ENCODE data around the gene HIF1A.

HIF1A gene

DNA sequence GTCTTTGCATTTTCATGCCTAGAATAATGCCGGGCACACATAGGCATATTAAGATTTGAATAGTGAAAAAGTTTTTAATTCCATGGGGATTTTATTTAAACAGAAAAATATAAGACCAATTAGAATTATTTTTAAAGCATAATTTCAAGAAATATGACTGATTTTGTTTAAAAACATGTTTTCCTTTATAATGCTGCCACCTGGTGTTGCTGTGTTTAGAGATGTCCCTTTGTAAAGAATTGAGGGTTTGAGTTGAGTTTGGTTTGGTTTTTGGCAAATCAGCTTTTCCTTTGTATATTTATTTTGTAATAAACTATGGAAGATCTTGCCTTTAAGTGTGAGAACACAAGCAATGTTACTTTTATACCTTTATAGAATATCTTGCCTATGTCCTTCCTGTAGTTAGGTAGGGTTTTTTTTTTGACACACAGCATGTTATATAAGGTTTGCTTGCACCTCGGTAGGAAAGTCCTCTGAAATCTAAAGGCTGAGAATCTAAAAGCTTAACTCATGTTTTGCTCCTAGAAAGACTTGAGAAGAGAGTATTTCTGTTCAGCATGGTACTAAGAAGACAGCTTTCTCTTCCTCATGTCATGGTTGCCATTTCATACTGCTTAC, 35.6 kb downstream of the HIF1A start:
- Histone ChIP-seq H3K9me3 (ENCODE audit: insufficient read depth, low read depth, low read length) (no peaks in the 10 kb centered on the region), H4K12ac (ENCODE audit: low read depth, low read length) (no peak overlapping the region), H3K79me2 (ENCODE audit: control insufficient read depth, insufficient read depth, low read length, poor library complexity) (no peaks in the 10 kb centered on the region), H2AFZ (ENCODE audit: insufficient read depth, low read length, poor library complexity) (no peak overlapping the region), H3K9ac (ENCODE audit: low read length) (no peak overlapping the region), H4K91ac (ENCODE audit: low read depth, low read length) (no peak overlapping the region), H3K4ac (ENCODE audit: low read depth, low read length) (no peak overlapping the region), H2BK120ac (ENCODE audit: insufficient read depth, low read length, poor library complexity) (no peak overlapping the region), H3K79me1 (ENCODE audit: low read length) (no peaks in the 10 kb centered on the region), H2BK5ac (ENCODE audit: low read depth, low read length, poor library complexity) (no peak overlapping the region), H3K36me3 (ENCODE audit: control insufficient read depth in 1 of 2, insufficient read depth in 2 of 2, low read length in 2 of 2) (peaks cover 16 to 27% of the 10 kb centered on the region in 2 experiments), H3K4me1 (ENCODE audit: control insufficient read depth in 1 of 2, insufficient read depth in 2 of 2, low read length in 2 of 2) (no peaks in the 10 kb centered on the region), H3K4me2 (ENCODE audit: low read length) (no peak overlapping the region), H3K27me3 (ENCODE audit: insufficient read depth, low read length) (no peaks in the 10 kb centered on the region), H2BK12ac (ENCODE audit: low read length) (no peak overlapping the region), H3K27ac (ENCODE audit: low read depth, low read length) (no peak overlapping the region), H3K14ac (ENCODE audit: low read length) (no peak overlapping the region), H4K8ac (ENCODE audit: low read depth, low read length) (no peak overlapping the region), H2AK5ac (ENCODE audit: low read length) (no peak overlapping the region), H3K18ac (ENCODE audit: low read length) (no peak overlapping the region), H3K4me3 (ENCODE audit: low read depth, low read length) (no peak overlapping the region), H3K23ac (ENCODE audit: low read length) (no peak overlapping the region)
- WGBS (ENCODE audit: extremely low coverage, insufficient coverage, insufficient read length), result no CpG with 5 or more reads among the region's 2 CpGs
- no peak for DNase-seq

DNA sequence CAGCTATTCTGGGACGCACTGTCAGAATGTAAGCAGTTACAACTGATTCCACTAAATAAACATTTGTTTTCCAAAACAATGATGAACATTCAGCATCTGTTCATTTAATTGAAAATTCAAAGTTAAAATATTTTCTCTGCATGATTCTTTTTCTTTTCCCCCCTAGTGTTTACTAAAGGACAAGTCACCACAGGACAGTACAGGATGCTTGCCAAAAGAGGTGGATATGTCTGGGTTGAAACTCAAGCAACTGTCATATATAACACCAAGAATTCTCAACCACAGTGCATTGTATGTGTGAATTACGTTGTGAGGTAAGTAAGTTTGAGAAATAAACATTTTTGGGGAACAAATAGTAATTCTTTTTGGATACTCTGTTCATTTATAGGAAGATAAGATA, 38.7 kb downstream of the HIF1A start:
- no peak overlapping the region for H4K91ac ChIP-seq (ENCODE audit: low read depth, low read length)
- no peak for DNase-seq
- no peak overlapping the region for H3K23ac ChIP-seq (ENCODE audit: low read length)
- no peaks in the 10 kb centered on the region for H3K27me3 ChIP-seq (ENCODE audit: insufficient read depth, low read length)
- no peak overlapping the region for H3K4me2 ChIP-seq (ENCODE audit: low read length)
- no peak overlapping the region for H3K9ac ChIP-seq (ENCODE audit: low read length)
- no peaks in the 10 kb centered on the region for H3K79me1 ChIP-seq (ENCODE audit: low read length)
- H3K4me3 ChIP-seq (ENCODE audit: low read depth, low read length), result no peak overlapping the region
- no peak overlapping the region for H3K14ac ChIP-seq (ENCODE audit: low read length)
- no peak overlapping the region for H3K4ac ChIP-seq (ENCODE audit: low read depth, low read length)
- WGBS (ENCODE audit: extremely low coverage, insufficient coverage, insufficient read length), result no CpG with 5 or more reads among the region's 2 CpGs
- no peak overlapping the region for H2BK12ac ChIP-seq (ENCODE audit: low read length)
- H3K27ac ChIP-seq (ENCODE audit: low read depth, low read length), result no peak overlapping the region
- H3K79me2 ChIP-seq (ENCODE audit: control insufficient read depth, insufficient read depth, low read length, poor library complexity), result no peaks in the 10 kb centered on the region
- H2BK120ac ChIP-seq (ENCODE audit: insufficient read depth, low read length, poor library complexity), result no peak overlapping the region
- peaks cover 19 to 34% of the 10 kb centered on the region in 2 experiments for H3K36me3 ChIP-seq (ENCODE audit: control insufficient read depth in 1 of 2, insufficient read depth in 2 of 2, low read length in 2 of 2)
- H3K18ac ChIP-seq (ENCODE audit: low read length), result no peak overlapping the region
- no peak overlapping the region for H4K12ac ChIP-seq (ENCODE audit: low read depth, low read length)
- no peak overlapping the region for H4K8ac ChIP-seq (ENCODE audit: low read depth, low read length)
- H2AK5ac ChIP-seq (ENCODE audit: low read length), result no peak overlapping the region
- no peak overlapping the region for H2BK5ac ChIP-seq (ENCODE audit: low read depth, low read length, poor library complexity)
- H2AFZ ChIP-seq (ENCODE audit: insufficient read depth, low read length, poor library complexity), result no peak overlapping the region
- no peaks in the 10 kb centered on the region for H3K9me3 ChIP-seq (ENCODE audit: insufficient read depth, low read depth, low read length)
- H3K4me1 ChIP-seq (ENCODE audit: control insufficient read depth in 1 of 2, insufficient read depth in 2 of 2, low read length in 2 of 2), result no peaks in the 10 kb centered on the region

DNA sequence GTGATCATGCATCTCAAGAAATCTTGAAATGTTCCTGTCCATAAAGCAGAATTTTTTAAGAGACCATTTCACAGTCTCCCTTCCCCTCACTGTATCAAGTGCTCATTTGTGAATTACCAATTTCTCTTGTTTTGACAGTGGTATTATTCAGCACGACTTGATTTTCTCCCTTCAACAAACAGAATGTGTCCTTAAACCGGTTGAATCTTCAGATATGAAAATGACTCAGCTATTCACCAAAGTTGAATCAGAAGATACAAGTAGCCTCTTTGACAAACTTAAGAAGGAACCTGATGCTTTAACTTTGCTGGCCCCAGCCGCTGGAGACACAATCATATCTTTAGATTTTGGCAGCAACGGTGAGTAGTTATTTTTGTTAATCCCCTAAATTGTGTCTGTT, 41.4 kb downstream of the HIF1A start:
- DNase-seq, result no peak
- Histone ChIP-seq H2BK5ac (ENCODE audit: low read depth, low read length, poor library complexity) (no peak overlapping the region), H3K9me3 (ENCODE audit: insufficient read depth, low read depth, low read length) (no peaks in the 10 kb centered on the region), H3K23ac (ENCODE audit: low read length) (no peak overlapping the region), H2AK5ac (ENCODE audit: low read length) (no peak overlapping the region), H3K18ac (ENCODE audit: low read length) (no peak overlapping the region), H3K4me2 (ENCODE audit: low read length) (no peak overlapping the region), H4K8ac (ENCODE audit: low read depth, low read length) (no peak overlapping the region), H3K4ac (ENCODE audit: low read depth, low read length) (no peak overlapping the region), H3K4me1 (ENCODE audit: control insufficient read depth in 1 of 2, insufficient read depth in 2 of 2, low read length in 2 of 2) (no peaks in the 10 kb centered on the region), H3K79me2 (ENCODE audit: control insufficient read depth, insufficient read depth, low read length, poor library complexity) (no peaks in the 10 kb centered on the region), H2AFZ (ENCODE audit: insufficient read depth, low read length, poor library complexity) (no peak overlapping the region), H3K27ac (ENCODE audit: low read depth, low read length) (no peak overlapping the region), H3K4me3 (ENCODE audit: low read depth, low read length) (no peak overlapping the region), H2BK12ac (ENCODE audit: low read length) (no peak overlapping the region), H3K36me3 (ENCODE audit: control insufficient read depth in 1 of 2, insufficient read depth in 2 of 2, low read length in 2 of 2) (peaks cover 21 to 40% of the 10 kb centered on the region in 2 experiments), H3K79me1 (ENCODE audit: low read length) (no peaks in the 10 kb centered on the region), H3K14ac (ENCODE audit: low read length) (no peak overlapping the region), H4K91ac (ENCODE audit: low read depth, low read length) (no peak overlapping the region), H3K9ac (ENCODE audit: low read length) (no peak overlapping the region), H4K12ac (ENCODE audit: low read depth, low read length) (no peak overlapping the region), H2BK120ac (ENCODE audit: insufficient read depth, low read length, poor library complexity) (no peak overlapping the region), H3K27me3 (ENCODE audit: insufficient read depth, low read length) (no peaks in the 10 kb centered on the region)
- WGBS (ENCODE audit: extremely low coverage, insufficient coverage, insufficient read length), result no CpG with 5 or more reads among the region's 4 CpGs

DNA sequence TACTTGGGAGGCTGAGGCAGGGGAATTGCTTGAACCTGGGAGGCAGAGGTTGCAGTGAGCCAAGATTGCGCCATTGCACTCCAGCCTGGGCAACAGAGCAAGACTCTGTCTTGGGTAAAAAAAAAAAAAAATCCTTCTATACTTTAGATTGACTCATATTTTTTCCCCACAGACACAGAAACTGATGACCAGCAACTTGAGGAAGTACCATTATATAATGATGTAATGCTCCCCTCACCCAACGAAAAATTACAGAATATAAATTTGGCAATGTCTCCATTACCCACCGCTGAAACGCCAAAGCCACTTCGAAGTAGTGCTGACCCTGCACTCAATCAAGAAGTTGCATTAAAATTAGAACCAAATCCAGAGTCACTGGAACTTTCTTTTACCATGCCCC, 42.6 kb downstream of the HIF1A start:
- H3K4me3 ChIP-seq (ENCODE audit: low read depth, low read length), result no peak overlapping the region
- no peak for DNase-seq
- H3K4ac ChIP-seq (ENCODE audit: low read depth, low read length), result peak overlapping the region; percentile 21
- H3K9me3 ChIP-seq (ENCODE audit: insufficient read depth, low read depth, low read length), result no peaks in the 10 kb centered on the region
- H2AK5ac ChIP-seq (ENCODE audit: low read length), result no peak overlapping the region
- no peak overlapping the region for H4K91ac ChIP-seq (ENCODE audit: low read depth, low read length)
- no peaks in the 10 kb centered on the region for H3K4me1 ChIP-seq (ENCODE audit: control insufficient read depth in 1 of 2, insufficient read depth in 2 of 2, low read length in 2 of 2)
- H3K23ac ChIP-seq (ENCODE audit: low read length), result no peak overlapping the region
- no peak overlapping the region for H3K9ac ChIP-seq (ENCODE audit: low read length)
- H3K18ac ChIP-seq (ENCODE audit: low read length), result no peak overlapping the region
- H2BK12ac ChIP-seq (ENCODE audit: low read length), result no peak overlapping the region
- no peak overlapping the region for H2BK120ac ChIP-seq (ENCODE audit: insufficient read depth, low read length, poor library complexity)
- no peak overlapping the region for H3K14ac ChIP-seq (ENCODE audit: low read length)
- no peaks in the 10 kb centered on the region for H3K79me1 ChIP-seq (ENCODE audit: low read length)
- no peak overlapping the region for H4K8ac ChIP-seq (ENCODE audit: low read depth, low read length)
- H3K36me3 ChIP-seq (ENCODE audit: control insufficient read depth in 1 of 2, insufficient read depth in 2 of 2, low read length in 2 of 2), result peaks cover 23 to 45% of the 10 kb centered on the region in 2 experiments
- no peak overlapping the region for H2AFZ ChIP-seq (ENCODE audit: insufficient read depth, low read length, poor library complexity)
- H2BK5ac ChIP-seq (ENCODE audit: low read depth, low read length, poor library complexity), result no peak overlapping the region
- H4K12ac ChIP-seq (ENCODE audit: low read depth, low read length), result no peak overlapping the region
- WGBS (ENCODE audit: extremely low coverage, insufficient coverage, insufficient read length), result no CpG with 5 or more reads among the region's 5 CpGs
- no peaks in the 10 kb centered on the region for H3K79me2 ChIP-seq (ENCODE audit: control insufficient read depth, insufficient read depth, low read length, poor library complexity)
- H3K4me2 ChIP-seq (ENCODE audit: low read length), result no peak overlapping the region
- no peak overlapping the region for H3K27ac ChIP-seq (ENCODE audit: low read depth, low read length)
- H3K27me3 ChIP-seq (ENCODE audit: insufficient read depth, low read length), result no peaks in the 10 kb centered on the region

Data from trophoblast cell (in vitro differentiated cells and primary cell).